RWPE2 (cell line): ENCODE data around the gene BMAL2.
A peak's percentile ranks its signal among the peaks of the same experiment; 100 is the strongest.

ENCODE experiments used
- ATAC-seq: fragments of 200-7000 bp; cut with Tn5 transposase; 3 replicates; pipeline ENCODE4 v1.9.1; 2021; ENCODE audit warnings: low read depth
- DNase-seq: peaks from one replicate; pipeline ENCODE4 v3.0.0-alpha.2; 2020; ENCODE audit warnings: low spot score
- H3K27ac ChIP-seq: fragments of 450-650 bp; 2 replicates; pipeline ENCODE4 v1.5.1; 2017; ENCODE audit warnings: mild to moderate bottlenecking; ENCODE audit not compliant: poor library complexity, severe bottlenecking
- H3K27me3 ChIP-seq: fragments of 250-450 bp; sonication (Bioruptor Pico); 2 replicates; pipeline ENCODE4 v1.5.1; 2021; ENCODE audit warnings: mild to moderate bottlenecking, moderate library complexity; ENCODE audit not compliant: insufficient read depth, poor library complexity, severe bottlenecking
- H3K36me3 ChIP-seq: fragments of 250-450 bp; sonication (Bioruptor Pico); 2 replicates; pipeline ENCODE4 v1.5.1; 2020; ENCODE audit warnings: low read depth, mild to moderate bottlenecking, moderate library complexity
- H3K4me1 ChIP-seq: fragments of 250-450 bp; sonication (Bioruptor Pico); 2 replicates; pipeline ENCODE4 v1.5.1; 2021; ENCODE audit warnings: mild to moderate bottlenecking, moderate library complexity; ENCODE audit not compliant: insufficient read depth, poor library complexity, severe bottlenecking
- H3K4me3 ChIP-seq: fragments of 250-450 bp; sonication (Bioruptor Pico); 2 replicates; pipeline ENCODE4 v1.5.1; 2021; ENCODE audit warnings: mild to moderate bottlenecking, moderate library complexity; ENCODE audit not compliant: severe bottlenecking
- H3K9me3 ChIP-seq: fragments of 250-450 bp; sonication (Bioruptor Pico); 2 replicates; pipeline ENCODE4 v1.5.1; 2021; ENCODE audit warnings: mild to moderate bottlenecking, moderate library complexity; ENCODE audit not compliant: severe bottlenecking
- CTCF ChIP-seq: fragments of 450-650 bp; IDR thresholded peaks from one replicate; pipeline ENCODE4 v1.5.1; 2017; ENCODE audit warnings: mild to moderate bottlenecking, moderate library complexity; ENCODE audit not compliant: poor library complexity, severe bottlenecking

Gene BMAL2

GRCh38 chr12:27335364-27336281 is 3.0 kb downstream of the BMAL2 start:
- Histone ChIP-seq H3K27me3 (no peaks in the 10 kb centered on the region), H3K27ac (peak overlapping the region; percentile 85), H3K36me3 (no peaks in the 10 kb centered on the region; the same call in 1 of the 2 replicates), H3K9me3 (no peaks in the 10 kb centered on the region), H3K4me3 (no peak overlapping the region), H3K4me1 (peaks cover 50% of the 10 kb centered on the region)
- no peak for TF ChIP-seq CTCF
- ATAC-seq (no peak), DNase-seq (no peak)

GRCh38 chr12:27336282-27336653 is 3.6 kb downstream of the BMAL2 start:
- no peak for TF ChIP-seq CTCF

GRCh38 chr12:27337376-27337775 is 4.7 kb downstream of the BMAL2 start:
- peaks cover 54% of the 10 kb centered on the region for H3K4me1 ChIP-seq
- H3K27me3 ChIP-seq, result no peaks in the 10 kb centered on the region
- no peaks in the 10 kb centered on the region; the same call in 1 of the 2 replicates for H3K36me3 ChIP-seq
- no peak for DNase-seq
- no peak for TF ChIP-seq CTCF
- ATAC-seq, result no peak
- no peak overlapping the region for H3K4me3 ChIP-seq
- H3K9me3 ChIP-seq, result no peaks in the 10 kb centered on the region
- peak overlapping the region; percentile 85 for H3K27ac ChIP-seq

More at GRCh38 chr12:27336282-27336653, 3.6 kb downstream of the BMAL2 start:
- no peak overlapping the region for H3K4me3 ChIP-seq
- no peaks in the 10 kb centered on the region for H3K9me3 ChIP-seq
- ATAC-seq, result peak; percentile 75
- peak overlapping the region; percentile 85 for H3K27ac ChIP-seq
- peaks cover 52% of the 10 kb centered on the region for H3K4me1 ChIP-seq
- no peaks in the 10 kb centered on the region for H3K27me3 ChIP-seq
- H3K36me3 ChIP-seq, result no peaks in the 10 kb centered on the region; the same call in 1 of the 2 replicates
- peak; percentile 56 for DNase-seq

GRCh38 chr12:27338473-27338872 is 5.8 kb downstream of the BMAL2 start:
- Histone ChIP-seq H3K27ac (peak overlapping the region; percentile 10), H3K36me3 (no peaks in the 10 kb centered on the region; the same call in 1 of the 2 replicates), H3K27me3 (no peaks in the 10 kb centered on the region), H3K4me3 (no peak overlapping the region), H3K4me1 (peaks cover 65% of the 10 kb centered on the region), H3K9me3 (no peaks in the 10 kb centered on the region)
- ATAC-seq (no peak), DNase-seq (no peak)
- TF ChIP-seq CTCF, result no peak

- H3K36me3 ChIP-seq, result no peaks in the 10 kb centered on the region; the same call in 1 of the 2 replicates
- no peak overlapping the region for H3K4me3 ChIP-seq
- peak overlapping the region; percentile 96 for H3K27ac ChIP-seq
- no peaks in the 10 kb centered on the region for H3K9me3 ChIP-seq
- peaks cover 61% of the 10 kb centered on the region for H3K4me1 ChIP-seq
- no peak for ATAC-seq
- no peak for TF ChIP-seq CTCF
- H3K27me3 ChIP-seq, result no peaks in the 10 kb centered on the region
- no peak for DNase-seq
Measured at GRCh38 chr12:27340971-27341370, 8.3 kb downstream of the BMAL2 start.
